Left lung (tissue), 10 donors: ENCODE measurements around the gene TRIML1. TPM values are rescaled to one million over a fixed set of nuclear protein-coding genes. Genes with fewer than 3 reads are reported as not detected.
"Not testable (repeated sequence)": the region's sequence is repeated elsewhere in the genome, so short reads cannot be mapped to it uniquely, and the experiment has no call there.

Source experiments
- ATAC-seq: fragments of 200-7000 bp; cut with Tn5 transposase; one replicate; pipeline ENCODE4 v1.9.1; 2020; ENCODE audit warnings: moderate library complexity
- DNase-seq, 4 donors: peaks; one replicate each; pipeline ENCODE4 v3.0.0-alpha.2; 2013 to 2020
- H3K27ac ChIP-seq, 2 donors: fragments of 200-600 bp; sonication (generic) in 1 of 2; one replicate each; pipeline versions ENCODE4 v1.5.0 to v1.8.0; 2020 to 2021
- H3K27me3 ChIP-seq, 2 donors: fragments of 200-600 bp; sonication (generic) in 1 of 2; one replicate each; pipeline versions ENCODE4 v1.5.0 to v1.8.0; 2020 to 2021
- H3K36me3 ChIP-seq, 2 donors: fragments of 200-600 bp; sonication (generic) in 1 of 2; one replicate each; pipeline versions ENCODE4 v1.5.0 to v1.8.0; 2020 to 2021
- H3K4me1 ChIP-seq, 2 donors: fragments of 200-600 bp; one replicate each; pipeline ENCODE4 v1.8.0; 2021
- H3K4me3 ChIP-seq, 2 donors: fragments of 200-600 bp; sonication (generic) in 1 of 2; one replicate each; pipeline versions ENCODE4 v1.5.0 to v1.8.0; 2020 to 2021; ENCODE audit warnings: mild to moderate bottlenecking in 1 of 2
- H3K9me3 ChIP-seq, 2 donors: fragments of 200-600 bp; sonication (generic) in 1 of 2; one replicate each; pipeline versions ENCODE4 v1.5.0 to v1.8.0; 2020 to 2021
- CTCF ChIP-seq, 2 donors: fragments of 200-600 bp; sonication (generic) in 1 of 2; IDR thresholded peaks; one replicate each; pipeline versions ENCODE4 v1.5.0 to v1.8.0; 2021; ENCODE audit warnings: antibody characterized with exemption in 2 of 2
- intact Hi-C, 2 donors: fragments of 100-400 bp; cut with DNase I; formaldehyde crosslinking; loops; one replicate each; pipeline versions ENCODE4 v1.11.2 to v1.14.2; 2022
- polyA plus RNA-seq, 6 donors: library from polyadenylated mRNA; unstranded; fragments of 120-200 nt; gene quantifications; one replicate each; pipeline ENCODE4 v1.2.1, GENCODE V29; 2013; ENCODE audit not compliant: insufficient read length in 6 of 6
- total RNA-seq, 2 donors: library from RNA; stranded (reverse); fragmentation: NEBNext Ultra II Directional; extraction: Animal tissue kit (Norgen Biotek cat#: 25700); gene quantifications; one replicate each; pipeline ENCODE4 v1.2.1, GENCODE V29; 2021
- donor health status: DM: no; HTN: yes; CAD: no.
- donor health status: DM: no; HTN: no; CAD: no.

Gene TRIML1
- total and polyA plus RNA-seq, 8 donors = not detected

- H3K4me1 ChIP-seq = no peaks in the 10 kb centered on the region
- ATAC-seq (no peak), DNase-seq (no peak)
- H3K36me3 ChIP-seq = no peaks in the 10 kb centered on the region
- intact Hi-C loops = no loop called here
- no peak overlapping the region for H3K27ac ChIP-seq
- peaks cover 0 to 22% of the 10 kb centered on the region in 2 donors for H3K9me3 ChIP-seq
- no peaks in the 10 kb centered on the region for H3K27me3 ChIP-seq
- H3K4me3 ChIP-seq = no peak overlapping the region
- TF ChIP-seq CTCF (IDR thresholded peaks at IDR 0.05) = no peak
Observed at GRCh38 chr4:188146618-188147017, 7.4 kb downstream of the TRIML1 start.

GRCh38 chr4:188147176-188147575 lies 7.9 kb downstream of the TRIML1 start:
- Histone ChIP-seq H3K36me3 (no peaks in the 10 kb centered on the region), H3K27ac (no peak overlapping the region), H3K4me3 (no peak overlapping the region), H3K4me1 (no peaks in the 10 kb centered on the region), H3K9me3 (peaks cover 0 to 21% of the 10 kb centered on the region in 2 donors), H3K27me3 (no peaks in the 10 kb centered on the region)
- DNase-seq (no peak), ATAC-seq (no peak)
- TF ChIP-seq CTCF (IDR thresholded peaks at IDR 0.05) = no peak
- intact Hi-C loops = no loop called here

GRCh38 chr4:188147776-188148175 lies 8.5 kb downstream of the TRIML1 start:
- Histone ChIP-seq H3K4me3 (no peak overlapping the region), H3K27me3 (no peaks in the 10 kb centered on the region), H3K27ac (no peak overlapping the region), H3K9me3 (peaks cover 0 to 21% of the 10 kb centered on the region in 2 donors), H3K4me1 (no peaks in the 10 kb centered on the region), H3K36me3 (no peaks in the 10 kb centered on the region)
- ATAC-seq (no peak), DNase-seq (no peak)
- intact Hi-C loops = no loop called here
- TF ChIP-seq CTCF (IDR thresholded peaks at IDR 0.05) = no peak

- TF ChIP-seq CTCF (IDR thresholded peaks at IDR 0.05) = no peak
- H3K4me3 ChIP-seq = no peak overlapping the region
- H3K27ac ChIP-seq = no peak overlapping the region
- ATAC-seq (no peak), DNase-seq (peak in 1 of 4 donors; percentile 7)
- no peaks in the 10 kb centered on the region for H3K27me3 ChIP-seq
- H3K4me1 ChIP-seq = no peaks in the 10 kb centered on the region
- intact Hi-C loops = no loop called here
- peaks cover 0 to 20% of the 10 kb centered on the region in 2 donors for H3K9me3 ChIP-seq
- H3K36me3 ChIP-seq = no peaks in the 10 kb centered on the region
Observed at GRCh38 chr4:188154668-188155405, 15.6 kb downstream of the TRIML1 start.

GRCh38 chr4:188158336-188158735 lies 19.1 kb downstream of the TRIML1 start:
- Histone ChIP-seq H3K4me3 (no peak overlapping the region), H3K4me1 (no peaks in the 10 kb centered on the region), H3K9me3 (peaks cover 0 to 21% of the 10 kb centered on the region in 2 donors), H3K27me3 (no peaks in the 10 kb centered on the region), H3K27ac (no peak overlapping the region), H3K36me3 (no peaks in the 10 kb centered on the region)
- DNase-seq = no peak
- ATAC-seq = no peak
- intact Hi-C loops = no loop called here
- no peak for TF ChIP-seq CTCF (IDR thresholded peaks at IDR 0.05)

GRCh38 chr4:188159513-188160226 lies 20.4 kb downstream of the TRIML1 start:
- DNase-seq, H3K4me3 ChIP-seq, H3K36me3 ChIP-seq, ATAC-seq, intact Hi-C loops, H3K4me1 ChIP-seq, H3K27ac ChIP-seq, H3K27me3 ChIP-seq: not testable (repeated sequence)
- H3K9me3 ChIP-seq = peaks cover 0 to 20% of the 10 kb centered on the region in 2 donors
